ENCODE data around the gene AGER.

The AGER gene

DNA sequence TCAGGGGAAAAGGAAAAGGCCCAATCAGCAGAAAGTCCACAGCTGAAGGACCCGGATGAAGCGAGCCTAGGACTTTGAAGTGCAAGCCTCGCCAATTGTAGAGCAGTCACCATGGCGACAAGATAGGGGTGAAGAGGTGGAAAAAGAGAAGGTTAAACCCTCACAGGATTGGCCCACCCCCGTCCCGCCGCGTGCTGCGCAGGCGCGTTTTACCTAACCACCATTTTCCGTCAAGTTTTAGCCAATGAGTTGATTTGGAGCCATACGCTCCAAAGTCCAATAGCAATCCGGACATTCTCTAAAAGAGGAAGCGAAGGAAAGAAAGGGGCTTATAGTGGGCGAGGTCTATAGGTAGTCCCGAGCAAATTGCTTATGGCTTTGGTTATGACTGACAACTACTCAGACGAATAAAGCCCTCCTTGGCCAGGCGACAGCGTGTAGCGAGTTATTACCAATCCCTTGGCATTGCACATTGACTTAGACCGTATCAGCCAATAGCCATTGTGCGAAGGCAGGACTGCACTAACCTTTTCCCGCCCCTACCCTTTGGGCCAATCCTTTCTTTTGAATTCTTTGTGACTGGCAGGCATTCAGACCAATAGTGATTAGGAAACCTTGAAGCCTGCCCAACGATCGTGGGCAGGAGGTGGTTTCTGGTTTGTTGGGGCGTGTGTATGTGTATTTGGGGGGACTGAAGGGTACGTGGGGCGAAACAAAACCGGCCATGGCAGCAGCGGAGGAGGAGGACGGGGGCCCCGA, 6.1 kb downstream of the AGER start, which contains the start of gene RNF5:
RNF5 (plus strand) TSS at position 618 of the 759 bp plus-strand sequence; CDS start at position 725, 107 bp downstream.
- peak; percentile 84 for ATAC-seq
- no peak for TF ChIP-seq ARNTL (CRISPR knock-in tag; IDR thresholded peaks at IDR 0.05; ENCODE audit: borderline replicate concordance, low read depth)
- TF ChIP-seq ZNF8 (CRISPR knock-in tag; IDR thresholded peaks at IDR 0.05) = no peak
- TF ChIP-seq, protein P1, sequence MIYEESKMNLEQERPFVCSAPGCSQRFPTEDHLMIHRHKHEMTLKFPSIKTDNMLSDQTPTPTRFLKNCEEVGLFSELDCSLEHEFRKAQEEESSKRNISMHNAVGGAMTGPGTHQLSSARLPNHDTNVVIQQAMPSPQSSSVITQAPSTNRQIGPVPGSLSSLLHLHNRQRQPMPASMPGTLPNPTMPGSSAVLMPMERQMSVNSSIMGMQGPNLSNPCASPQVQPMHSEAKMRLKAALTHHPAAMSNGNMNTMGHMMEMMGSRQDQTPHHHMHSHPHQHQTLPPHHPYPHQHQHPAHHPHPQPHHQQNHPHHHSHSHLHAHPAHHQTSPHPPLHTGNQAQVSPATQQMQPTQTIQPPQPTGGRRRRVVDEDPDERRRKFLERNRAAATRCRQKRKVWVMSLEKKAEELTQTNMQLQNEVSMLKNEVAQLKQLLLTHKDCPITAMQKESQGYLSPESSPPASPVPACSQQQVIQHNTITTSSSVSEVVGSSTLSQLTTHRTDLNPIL (CRISPR knock-in tag; IDR thresholded peaks at IDR 0.05; ENCODE audit: low read depth) = no peak
- TF ChIP-seq ZFP3 (CRISPR knock-in tag; IDR thresholded peaks at IDR 0.05) = no peak
- no peak for TF ChIP-seq ZNF70 (CRISPR knock-in tag; IDR thresholded peaks at IDR 0.05)

DNA sequence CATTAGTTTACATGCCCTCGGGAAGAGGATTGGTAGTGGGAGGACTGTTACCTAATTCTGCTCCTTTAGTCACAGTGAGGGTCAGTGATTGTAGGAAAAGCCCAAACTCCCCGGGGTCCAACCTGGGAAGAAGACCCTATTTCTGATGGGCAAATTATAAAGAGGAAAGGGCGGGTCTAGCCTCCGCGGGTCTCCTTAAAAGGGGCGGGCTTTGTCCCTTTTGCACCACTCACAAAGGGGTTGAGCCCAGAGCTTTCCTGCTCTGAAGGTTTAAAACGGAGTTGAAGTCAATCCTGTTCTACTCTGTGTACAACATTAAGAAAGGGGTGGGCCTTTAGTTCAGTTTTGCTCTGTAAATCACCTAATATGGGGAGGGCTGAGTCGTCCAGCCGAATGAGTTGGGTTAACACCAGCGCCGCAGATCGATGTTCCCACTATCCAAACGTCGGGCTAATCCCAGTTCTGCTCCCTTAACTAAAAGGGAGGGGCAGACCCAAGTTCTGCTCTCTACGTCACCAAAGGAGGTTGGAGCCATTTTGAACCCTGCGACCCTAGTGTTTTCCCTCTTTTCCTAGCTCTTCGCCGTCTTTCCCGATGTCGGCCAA, 6.8 kb downstream of the AGER start:
- TF ChIP-seq SNAI2 (CRISPR knock-in tag; IDR thresholded peaks at IDR 0.05) = no peak
- TF ChIP-seq CSDC2 (CRISPR knock-in tag; IDR thresholded peaks at IDR 0.05) = no peak
- ATAC-seq = peak; percentile 46

DNA sequence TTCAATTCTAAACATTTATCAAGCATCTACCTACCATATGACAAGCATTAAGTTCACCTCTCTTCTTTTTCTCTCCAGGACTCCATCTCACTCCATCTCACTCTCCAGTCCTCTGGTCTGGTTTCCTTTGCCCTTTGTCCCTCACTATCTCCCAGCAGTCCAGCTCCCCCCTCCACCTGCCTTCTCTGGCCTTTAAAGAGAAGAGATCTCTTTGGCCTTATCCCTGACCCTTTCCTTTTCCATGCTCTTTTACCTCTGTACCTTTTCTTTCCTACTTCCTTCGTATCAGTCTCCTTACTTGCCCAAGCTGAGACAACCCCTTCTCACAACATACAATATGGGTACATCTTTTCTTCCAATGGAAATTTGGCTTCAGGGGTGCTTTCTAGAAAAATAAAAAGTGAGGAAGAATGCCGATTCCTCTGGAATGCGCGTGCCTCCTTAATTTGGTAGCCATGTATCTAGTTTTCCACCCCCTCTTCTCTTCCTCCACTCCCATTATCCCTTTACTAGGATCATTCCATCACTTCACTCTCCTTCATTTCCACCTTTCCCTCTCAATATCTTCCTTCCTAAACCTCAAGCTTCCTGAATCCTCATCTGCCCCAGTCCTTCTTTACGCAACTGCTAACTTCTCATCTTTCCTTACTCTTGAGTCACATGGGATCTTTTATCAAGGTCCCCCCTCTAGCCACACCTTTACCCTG, 7.4 kb downstream of the AGER start:
- no peak; the same call in 2 of the 3 replicates for ATAC-seq
- no peak for TF ChIP-seq BACH2 (CRISPR knock-in tag; IDR thresholded peaks at IDR 0.05; ENCODE audit: borderline replicate concordance)
- no peak for TF ChIP-seq ISL1 (CRISPR knock-in tag; IDR thresholded peaks at IDR 0.05)
- TF ChIP-seq, protein P2, sequence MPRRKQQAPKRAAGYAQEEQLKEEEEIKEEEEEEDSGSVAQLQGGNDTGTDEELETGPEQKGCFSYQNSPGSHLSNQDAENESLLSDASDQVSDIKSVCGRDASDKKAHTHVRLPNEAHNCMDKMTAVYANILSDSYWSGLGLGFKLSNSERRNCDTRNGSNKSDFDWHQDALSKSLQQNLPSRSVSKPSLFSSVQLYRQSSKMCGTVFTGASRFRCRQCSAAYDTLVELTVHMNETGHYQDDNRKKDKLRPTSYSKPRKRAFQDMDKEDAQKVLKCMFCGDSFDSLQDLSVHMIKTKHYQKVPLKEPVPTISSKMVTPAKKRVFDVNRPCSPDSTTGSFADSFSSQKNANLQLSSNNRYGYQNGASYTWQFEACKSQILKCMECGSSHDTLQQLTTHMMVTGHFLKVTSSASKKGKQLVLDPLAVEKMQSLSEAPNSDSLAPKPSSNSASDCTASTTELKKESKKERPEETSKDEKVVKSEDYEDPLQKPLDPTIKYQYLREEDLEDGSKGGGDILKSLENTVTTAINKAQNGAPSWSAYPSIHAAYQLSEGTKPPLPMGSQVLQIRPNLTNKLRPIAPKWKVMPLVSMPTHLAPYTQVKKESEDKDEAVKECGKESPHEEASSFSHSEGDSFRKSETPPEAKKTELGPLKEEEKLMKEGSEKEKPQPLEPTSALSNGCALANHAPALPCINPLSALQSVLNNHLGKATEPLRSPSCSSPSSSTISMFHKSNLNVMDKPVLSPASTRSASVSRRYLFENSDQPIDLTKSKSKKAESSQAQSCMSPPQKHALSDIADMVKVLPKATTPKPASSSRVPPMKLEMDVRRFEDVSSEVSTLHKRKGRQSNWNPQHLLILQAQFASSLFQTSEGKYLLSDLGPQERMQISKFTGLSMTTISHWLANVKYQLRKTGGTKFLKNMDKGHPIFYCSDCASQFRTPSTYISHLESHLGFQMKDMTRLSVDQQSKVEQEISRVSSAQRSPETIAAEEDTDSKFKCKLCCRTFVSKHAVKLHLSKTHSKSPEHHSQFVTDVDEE (CRISPR knock-in tag; IDR thresholded peaks at IDR 0.05) = no peak
- no peak for TF ChIP-seq ZNF565 (CRISPR knock-in tag; conservative IDR thresholded peaks at IDR 0.05; ENCODE audit: low read depth)
- TF ChIP-seq SNAI2 (CRISPR knock-in tag; IDR thresholded peaks at IDR 0.05) = no peak
- TF ChIP-seq TOX (CRISPR knock-in tag; IDR thresholded peaks at IDR 0.05; ENCODE audit: borderline replicate concordance) = no peak
- TF ChIP-seq ZNF8 (CRISPR knock-in tag; IDR thresholded peaks at IDR 0.05) = no peak
- TF ChIP-seq, protein P3, sequence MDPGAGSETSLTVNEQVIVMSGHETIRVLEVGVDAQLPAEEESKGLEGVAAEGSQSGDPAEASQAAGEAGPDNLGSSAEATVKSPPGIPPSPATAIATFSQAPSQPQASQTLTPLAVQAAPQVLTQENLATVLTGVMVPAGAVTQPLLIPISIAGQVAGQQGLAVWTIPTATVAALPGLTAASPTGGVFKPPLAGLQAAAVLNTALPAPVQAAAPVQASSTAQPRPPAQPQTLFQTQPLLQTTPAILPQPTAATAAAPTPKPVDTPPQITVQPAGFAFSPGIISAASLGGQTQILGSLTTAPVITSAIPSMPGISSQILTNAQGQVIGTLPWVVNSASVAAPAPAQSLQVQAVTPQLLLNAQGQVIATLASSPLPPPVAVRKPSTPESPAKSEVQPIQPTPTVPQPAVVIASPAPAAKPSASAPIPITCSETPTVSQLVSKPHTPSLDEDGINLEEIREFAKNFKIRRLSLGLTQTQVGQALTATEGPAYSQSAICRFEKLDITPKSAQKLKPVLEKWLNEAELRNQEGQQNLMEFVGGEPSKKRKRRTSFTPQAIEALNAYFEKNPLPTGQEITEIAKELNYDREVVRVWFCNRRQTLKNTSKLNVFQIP (CRISPR knock-in tag; IDR thresholded peaks at IDR 0.05; ENCODE audit: borderline replicate concordance, low read depth) = no peak
- TF ChIP-seq GLIS3 (CRISPR knock-in tag; IDR thresholded peaks at IDR 0.05) = no peak
- no peak for TF ChIP-seq ESRRG (CRISPR knock-in tag; IDR thresholded peaks at IDR 0.05)
- no peak for TF ChIP-seq PPARA (CRISPR knock-in tag; IDR thresholded peaks at IDR 0.05; ENCODE audit: borderline replicate concordance)
- TF ChIP-seq, protein P4, sequence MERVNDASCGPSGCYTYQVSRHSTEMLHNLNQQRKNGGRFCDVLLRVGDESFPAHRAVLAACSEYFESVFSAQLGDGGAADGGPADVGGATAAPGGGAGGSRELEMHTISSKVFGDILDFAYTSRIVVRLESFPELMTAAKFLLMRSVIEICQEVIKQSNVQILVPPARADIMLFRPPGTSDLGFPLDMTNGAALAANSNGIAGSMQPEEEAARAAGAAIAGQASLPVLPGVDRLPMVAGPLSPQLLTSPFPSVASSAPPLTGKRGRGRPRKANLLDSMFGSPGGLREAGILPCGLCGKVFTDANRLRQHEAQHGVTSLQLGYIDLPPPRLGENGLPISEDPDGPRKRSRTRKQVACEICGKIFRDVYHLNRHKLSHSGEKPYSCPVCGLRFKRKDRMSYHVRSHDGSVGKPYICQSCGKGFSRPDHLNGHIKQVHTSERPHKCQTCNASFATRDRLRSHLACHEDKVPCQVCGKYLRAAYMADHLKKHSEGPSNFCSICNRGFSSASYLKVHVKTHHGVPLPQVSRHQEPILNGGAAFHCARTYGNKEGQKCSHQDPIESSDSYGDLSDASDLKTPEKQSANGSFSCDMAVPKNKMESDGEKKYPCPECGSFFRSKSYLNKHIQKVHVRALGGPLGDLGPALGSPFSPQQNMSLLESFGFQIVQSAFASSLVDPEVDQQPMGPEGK (CRISPR knock-in tag; IDR thresholded peaks at IDR 0.05; ENCODE audit: borderline replicate concordance) = no peak
- TF ChIP-seq ZFP30 (CRISPR knock-in tag; IDR thresholded peaks at IDR 0.05) = no peak
- TF ChIP-seq CSDC2 (CRISPR knock-in tag; IDR thresholded peaks at IDR 0.05) = no peak
- no peak for TF ChIP-seq ZNF70 (CRISPR knock-in tag; IDR thresholded peaks at IDR 0.05)
- no peak for TF ChIP-seq RARB (CRISPR knock-in tag; IDR thresholded peaks at IDR 0.05)
- TF ChIP-seq ARNTL (CRISPR knock-in tag; IDR thresholded peaks at IDR 0.05; ENCODE audit: borderline replicate concordance, low read depth) = no peak
- TF ChIP-seq, protein P5, sequence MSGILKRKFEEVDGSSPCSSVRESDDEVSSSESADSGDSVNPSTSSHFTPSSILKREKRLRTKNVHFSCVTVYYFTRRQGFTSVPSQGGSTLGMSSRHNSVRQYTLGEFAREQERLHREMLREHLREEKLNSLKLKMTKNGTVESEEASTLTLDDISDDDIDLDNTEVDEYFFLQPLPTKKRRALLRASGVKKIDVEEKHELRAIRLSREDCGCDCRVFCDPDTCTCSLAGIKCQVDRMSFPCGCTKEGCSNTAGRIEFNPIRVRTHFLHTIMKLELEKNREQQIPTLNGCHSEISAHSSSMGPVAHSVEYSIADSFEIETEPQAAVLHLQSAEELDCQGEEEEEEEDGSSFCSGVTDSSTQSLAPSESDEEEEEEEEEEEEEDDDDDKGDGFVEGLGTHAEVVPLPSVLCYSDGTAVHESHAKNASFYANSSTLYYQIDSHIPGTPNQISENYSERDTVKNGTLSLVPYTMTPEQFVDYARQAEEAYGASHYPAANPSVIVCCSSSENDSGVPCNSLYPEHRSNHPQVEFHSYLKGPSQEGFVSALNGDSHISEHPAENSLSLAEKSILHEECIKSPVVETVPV (CRISPR knock-in tag; IDR thresholded peaks at IDR 0.05) = no peak
- TF ChIP-seq OSR1 (CRISPR knock-in tag; IDR thresholded peaks at IDR 0.05) = no peak
